ENCODE measurements around the gene FAM162B.

DNA sequence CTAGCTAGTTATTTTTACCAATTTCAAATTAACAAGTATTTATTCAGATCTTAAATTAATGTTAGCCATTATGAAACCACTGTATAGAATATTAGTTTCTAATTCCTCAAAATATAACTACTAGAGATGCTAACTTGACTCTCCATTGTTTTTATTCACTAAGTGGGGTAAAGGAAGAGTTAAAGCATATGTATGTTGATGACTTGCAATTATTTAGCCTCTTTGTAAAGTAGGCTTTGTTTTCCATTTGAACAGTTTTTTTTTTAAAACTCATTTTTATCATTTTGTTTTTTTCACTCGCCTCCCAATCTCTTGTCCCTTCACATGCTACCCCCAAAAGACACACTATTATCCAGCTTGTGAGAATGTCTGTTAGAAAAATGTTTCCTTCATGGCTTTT, 3.3 kb downstream of the FAM162B start:
- TF ChIP-seq, protein P1, sequence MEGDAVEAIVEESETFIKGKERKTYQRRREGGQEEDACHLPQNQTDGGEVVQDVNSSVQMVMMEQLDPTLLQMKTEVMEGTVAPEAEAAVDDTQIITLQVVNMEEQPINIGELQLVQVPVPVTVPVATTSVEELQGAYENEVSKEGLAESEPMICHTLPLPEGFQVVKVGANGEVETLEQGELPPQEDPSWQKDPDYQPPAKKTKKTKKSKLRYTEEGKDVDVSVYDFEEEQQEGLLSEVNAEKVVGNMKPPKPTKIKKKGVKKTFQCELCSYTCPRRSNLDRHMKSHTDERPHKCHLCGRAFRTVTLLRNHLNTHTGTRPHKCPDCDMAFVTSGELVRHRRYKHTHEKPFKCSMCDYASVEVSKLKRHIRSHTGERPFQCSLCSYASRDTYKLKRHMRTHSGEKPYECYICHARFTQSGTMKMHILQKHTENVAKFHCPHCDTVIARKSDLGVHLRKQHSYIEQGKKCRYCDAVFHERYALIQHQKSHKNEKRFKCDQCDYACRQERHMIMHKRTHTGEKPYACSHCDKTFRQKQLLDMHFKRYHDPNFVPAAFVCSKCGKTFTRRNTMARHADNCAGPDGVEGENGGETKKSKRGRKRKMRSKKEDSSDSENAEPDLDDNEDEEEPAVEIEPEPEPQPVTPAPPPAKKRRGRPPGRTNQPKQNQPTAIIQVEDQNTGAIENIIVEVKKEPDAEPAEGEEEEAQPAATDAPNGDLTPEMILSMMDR (conservative IDR thresholded peaks at IDR 0.05; ENCODE audit: low read length), result no peak
- no peak for TF ChIP-seq EZH2phosphoT487 (IDR thresholded peaks at IDR 0.05; ENCODE audit: borderline replicate concordance, low read depth, low read length)

Measured in OCI-LY7 (cell line).